Mesendoderm (in vitro differentiated cells): ENCODE results near the gene RERE.

ENCODE experiments used
- DNase-seq: peaks from one replicate; pipeline ENCODE4 v3.0.0; 2013
- H2AK5ac ChIP-seq: 2 replicates; pipeline ENCODE4 v1.6.1; 2013; ENCODE audit warnings: low read length, inconsistent platforms
- H2BK120ac ChIP-seq: 2 replicates; pipeline ENCODE4 v1.6.1; 2013; ENCODE audit warnings: low read depth, mild to moderate bottlenecking, low read length, moderate library complexity, mixed read lengths
- H2BK15ac ChIP-seq: replicated peaks from 2 replicates; pipeline ENCODE4 v1.6.1; 2013; ENCODE audit warnings: low read depth, mild to moderate bottlenecking, moderate library complexity
- H2BK5ac ChIP-seq: 2 replicates; pipeline ENCODE4 v1.6.1; 2013; ENCODE audit warnings: low read length, inconsistent platforms
- H3K18ac ChIP-seq: 2 replicates; pipeline ENCODE4 v1.6.1; 2013; ENCODE audit warnings: mild to moderate bottlenecking, low read length, mixed read lengths
- H3K23ac ChIP-seq: one replicate; pipeline ENCODE4 v1.6.1; 2013; ENCODE audit warnings: low read length
- H3K27ac ChIP-seq: 2 replicates; pipeline ENCODE4 v1.5.1; 2013; ENCODE audit warnings: low read depth, mild to moderate bottlenecking, inconsistent platforms, low read length, moderate library complexity
- H3K27me3 ChIP-seq: 2 replicates; pipeline ENCODE4 v1.6.1; 2013; ENCODE audit warnings: low read length, control low read depth, mild to moderate bottlenecking, inconsistent platforms; ENCODE audit not compliant: insufficient read depth, poor library complexity
- H3K36me3 ChIP-seq: 2 replicates; pipeline ENCODE4 v1.6.1; 2013; ENCODE audit warnings: low read length, inconsistent platforms; ENCODE audit not compliant: control insufficient read depth, insufficient read depth
- H3K4ac ChIP-seq: one replicate; pipeline ENCODE4 v1.6.1; 2013; ENCODE audit warnings: low read depth, mild to moderate bottlenecking, low read length, moderate library complexity
- H3K4me1 ChIP-seq: 2 replicates; pipeline ENCODE4 v1.6.1; 2013; ENCODE audit warnings: low read depth, low read length, inconsistent platforms; ENCODE audit not compliant: control insufficient read depth
- H3K4me2 ChIP-seq: 2 replicates; pipeline ENCODE4 v1.6.1; 2013; ENCODE audit warnings: low read length
- H3K4me3 ChIP-seq: 2 replicates; pipeline ENCODE4 v1.5.1; 2013; ENCODE audit warnings: mild to moderate bottlenecking, low read length
- H3K56ac ChIP-seq: one replicate; pipeline ENCODE4 v1.6.1; 2013; ENCODE audit warnings: low read length
- H3K79me1 ChIP-seq: 2 replicates; pipeline ENCODE4 v1.6.1; 2013; ENCODE audit warnings: low read length, inconsistent platforms
- H3K79me2 ChIP-seq: 2 replicates; pipeline ENCODE4 v1.6.1; 2013; ENCODE audit warnings: mild to moderate bottlenecking, low read length; ENCODE audit not compliant: control insufficient read depth, insufficient read depth
- H3K9ac ChIP-seq: 2 replicates; pipeline ENCODE4 v1.6.1; 2013; ENCODE audit warnings: low read length, inconsistent platforms
- H4K5ac ChIP-seq: one replicate; pipeline ENCODE4 v1.6.1; 2013; ENCODE audit warnings: low read length
- H4K8ac ChIP-seq: one replicate; pipeline ENCODE4 v1.6.1; 2013; ENCODE audit warnings: low read depth, mild to moderate bottlenecking, control low read depth, low read length, moderate library complexity
- WGBS: extraction: QIAGEN DNeasy Blood & Tissue Kit; methylation state at CpG from one replicate; pipeline ENCODE4 v1.1.7; 2013; ENCODE audit warnings: low lambda C conversion rate, missing lambda C conversion rate; ENCODE audit not compliant: insufficient coverage; ENCODE audit errors: extremely low coverage; 5-methylcytosine and 5-hydroxymethylcytosine counted together

Gene RERE

DNA sequence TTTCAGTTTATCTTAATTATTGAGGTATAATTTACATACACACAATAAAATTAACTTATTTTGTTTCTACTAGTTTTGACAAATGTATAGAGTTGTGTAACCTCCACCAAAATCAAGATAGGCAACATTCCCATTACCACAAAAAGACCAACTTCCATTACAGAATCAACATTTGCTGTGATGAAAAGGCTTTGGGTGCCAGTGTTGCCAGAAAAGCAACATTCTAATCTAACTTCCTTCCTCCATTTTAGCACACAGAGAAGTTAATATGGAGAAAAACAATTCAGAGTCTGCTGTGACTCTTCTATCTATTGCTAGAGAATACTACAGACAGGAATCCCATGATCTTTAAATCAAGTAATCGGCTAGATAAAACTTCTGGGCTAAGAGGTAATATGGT lies 245.3 kb downstream of the RERE start:
- H3K4me2 ChIP-seq = no peak overlapping the region
- H3K23ac ChIP-seq = no peak overlapping the region
- no peak for DNase-seq
- no peak overlapping the region for H3K4me3 ChIP-seq
- H3K27ac ChIP-seq = no peak overlapping the region
- H4K8ac ChIP-seq = no peak overlapping the region
- H3K18ac ChIP-seq = no peak overlapping the region
- H3K36me3 ChIP-seq = no peaks in the 10 kb centered on the region
- no peak overlapping the region for H2BK15ac ChIP-seq
- H3K9ac ChIP-seq = no peak overlapping the region
- H4K5ac ChIP-seq = no peak overlapping the region
- no peak overlapping the region for H3K4ac ChIP-seq
- no peak overlapping the region for H2AK5ac ChIP-seq
- H2BK120ac ChIP-seq = no peak overlapping the region
- peaks cover 3% of the 10 kb centered on the region for H3K79me2 ChIP-seq
- no CpG with 5 or more reads among the region's 1 CpG for WGBS
- H3K79me1 ChIP-seq = peaks cover 1% of the 10 kb centered on the region
- no peak overlapping the region for H2BK5ac ChIP-seq
- peaks cover 3% of the 10 kb centered on the region for H3K4me1 ChIP-seq
- no peak overlapping the region for H3K56ac ChIP-seq
- H3K27me3 ChIP-seq = no peaks in the 10 kb centered on the region

- no peaks in the 10 kb centered on the region for H3K27me3 ChIP-seq
- H3K9ac ChIP-seq = no peak overlapping the region
- H4K8ac ChIP-seq = no peak overlapping the region
- H2AK5ac ChIP-seq = no peak overlapping the region
- H4K5ac ChIP-seq = no peak overlapping the region
- H3K4me3 ChIP-seq = no peak overlapping the region
- H3K18ac ChIP-seq = no peak overlapping the region
- H3K4ac ChIP-seq = no peak overlapping the region
- H2BK15ac ChIP-seq = no peak overlapping the region
- WGBS = 100% methylated on average over 3 of the region's 5 CpGs
- H2BK5ac ChIP-seq = no peak overlapping the region
- no peak overlapping the region for H3K56ac ChIP-seq
- no peak overlapping the region for H3K27ac ChIP-seq
- peak; percentile 79 for DNase-seq
- H3K36me3 ChIP-seq = no peaks in the 10 kb centered on the region
- H2BK120ac ChIP-seq = no peak overlapping the region
- peaks cover 3% of the 10 kb centered on the region for H3K79me2 ChIP-seq
- peaks cover 1% of the 10 kb centered on the region for H3K79me1 ChIP-seq
- peaks cover 3% of the 10 kb centered on the region for H3K4me1 ChIP-seq
- no peak overlapping the region for H3K23ac ChIP-seq
- H3K4me2 ChIP-seq = no peak overlapping the region
Observed at GRCh38 chr1:8571200-8571984, 246.0 kb downstream of the RERE start.

GRCh38 chr1:8570465-8570864 lies 247.0 kb downstream of the RERE start:
- H4K5ac ChIP-seq = no peak overlapping the region
- peaks cover 7% of the 10 kb centered on the region for H3K79me2 ChIP-seq
- no peak overlapping the region for H2BK120ac ChIP-seq
- H3K9ac ChIP-seq = no peak overlapping the region
- H3K4ac ChIP-seq = no peak overlapping the region
- no peak overlapping the region for H3K27ac ChIP-seq
- H3K27me3 ChIP-seq = no peaks in the 10 kb centered on the region
- H2AK5ac ChIP-seq = no peak overlapping the region
- H4K8ac ChIP-seq = no peak overlapping the region
- no peak overlapping the region for H2BK15ac ChIP-seq
- no peak overlapping the region for H2BK5ac ChIP-seq
- no peak overlapping the region for H3K23ac ChIP-seq
- no peaks in the 10 kb centered on the region for H3K36me3 ChIP-seq
- H3K79me1 ChIP-seq = peaks cover 4% of the 10 kb centered on the region
- no peak overlapping the region for H3K4me2 ChIP-seq
- H3K4me1 ChIP-seq = peaks cover 3% of the 10 kb centered on the region
- no CpG with 5 or more reads among the region's 3 CpGs for WGBS
- H3K56ac ChIP-seq = no peak overlapping the region
- no peak for DNase-seq
- no peak overlapping the region for H3K18ac ChIP-seq
- no peak overlapping the region for H3K4me3 ChIP-seq

DNA sequence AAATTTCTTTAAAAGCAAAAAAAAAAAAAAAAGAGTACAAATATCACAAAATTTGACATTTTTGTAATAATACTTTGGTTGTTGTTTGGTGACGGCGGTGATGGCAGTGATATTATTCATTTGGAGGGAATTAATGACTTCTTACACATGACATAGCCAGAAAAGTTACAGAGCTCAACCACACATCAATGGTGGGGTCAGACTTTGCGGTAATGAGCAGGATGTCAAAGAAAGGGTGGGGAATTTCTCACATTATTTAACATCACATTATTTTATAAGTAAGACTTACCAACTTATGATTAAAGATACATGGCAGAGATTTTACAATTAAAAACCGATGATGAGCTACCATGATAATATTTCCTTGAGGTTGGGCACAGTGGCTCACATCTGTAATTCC lies 248.2 kb downstream of the RERE start:
- Histone ChIP-seq H3K79me1 (peaks cover 3% of the 10 kb centered on the region), H2AK5ac (no peak overlapping the region), H3K23ac (no peak overlapping the region), H4K5ac (no peak overlapping the region), H3K4ac (peak overlapping the region; percentile 12), H3K4me1 (peaks cover 3% of the 10 kb centered on the region), H3K79me2 (peaks cover 5% of the 10 kb centered on the region), H3K27ac (no peak overlapping the region), H3K18ac (peak overlapping the region; percentile 87), H3K27me3 (no peaks in the 10 kb centered on the region), H2BK5ac (no peak overlapping the region), H3K4me3 (no peak overlapping the region), H3K56ac (no peak overlapping the region), H3K4me2 (no peak overlapping the region), H3K9ac (no peak overlapping the region), H4K8ac (no peak overlapping the region), H2BK15ac (no peak overlapping the region), H2BK120ac (no peak overlapping the region), H3K36me3 (no peaks in the 10 kb centered on the region)
- WGBS = no CpG with 5 or more reads among the region's 4 CpGs
- no peak for DNase-seq

GRCh38 chr1:8568837-8569236 lies 248.6 kb downstream of the RERE start:
- H3K79me1 ChIP-seq = peaks cover 3% of the 10 kb centered on the region
- H3K4me1 ChIP-seq = peaks cover 3% of the 10 kb centered on the region
- no peak overlapping the region for H2BK120ac ChIP-seq
- H3K27ac ChIP-seq = peak overlapping the region; percentile 45
- H2BK5ac ChIP-seq = no peak overlapping the region
- peaks cover 5% of the 10 kb centered on the region for H3K79me2 ChIP-seq
- H3K18ac ChIP-seq = peak overlapping the region; percentile 75
- peak overlapping the region; percentile 39 for H4K8ac ChIP-seq
- no peak overlapping the region for H3K56ac ChIP-seq
- H3K36me3 ChIP-seq = no peaks in the 10 kb centered on the region
- DNase-seq = no peak
- H3K23ac ChIP-seq = no peak overlapping the region
- WGBS = no CpG with 5 or more reads among the region's 3 CpGs
- H3K4me2 ChIP-seq = no peak overlapping the region
- no peak overlapping the region for H2AK5ac ChIP-seq
- H3K4me3 ChIP-seq = no peak overlapping the region
- no peak overlapping the region for H3K4ac ChIP-seq
- no peaks in the 10 kb centered on the region for H3K27me3 ChIP-seq
- no peak overlapping the region for H4K5ac ChIP-seq
- H3K9ac ChIP-seq = no peak overlapping the region
- no peak overlapping the region for H2BK15ac ChIP-seq

DNA sequence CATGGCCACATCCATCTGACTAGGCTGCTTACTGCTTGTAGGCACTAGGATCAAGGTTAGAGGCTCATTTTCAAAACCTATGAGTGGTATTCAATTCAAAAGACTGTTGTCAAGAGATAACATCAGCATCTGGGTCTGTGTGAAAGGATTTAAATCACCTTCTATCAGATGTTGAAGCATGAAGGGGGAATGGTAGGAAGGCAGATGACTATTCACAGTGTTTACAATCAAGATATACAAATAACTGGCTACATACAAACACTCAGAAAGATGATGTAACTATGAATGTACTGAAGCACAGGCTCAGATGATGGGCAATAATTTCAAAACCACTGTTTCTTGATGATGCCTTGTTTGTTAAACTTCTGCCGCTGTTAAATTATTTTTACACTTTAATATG lies 250.3 kb downstream of the RERE start:
- H3K4ac ChIP-seq = no peak overlapping the region
- no peak overlapping the region for H3K4me3 ChIP-seq
- H4K5ac ChIP-seq = no peak overlapping the region
- no CpG with 5 or more reads among the region's 1 CpG for WGBS
- peak overlapping the region; percentile 70 for H3K27ac ChIP-seq
- no peak overlapping the region for H4K8ac ChIP-seq
- no peaks in the 10 kb centered on the region for H3K27me3 ChIP-seq
- no peak overlapping the region for H2AK5ac ChIP-seq
- peaks cover 3% of the 10 kb centered on the region for H3K79me1 ChIP-seq
- H3K18ac ChIP-seq = peak overlapping the region; percentile 84
- no peak overlapping the region for H2BK5ac ChIP-seq
- peak; percentile 89 for DNase-seq
- no peak overlapping the region for H3K9ac ChIP-seq
- no peak overlapping the region for H3K4me2 ChIP-seq
- no peak overlapping the region for H2BK15ac ChIP-seq
- H3K23ac ChIP-seq = no peak overlapping the region
- H2BK120ac ChIP-seq = peak overlapping the region; percentile 67
- no peaks in the 10 kb centered on the region for H3K36me3 ChIP-seq
- H3K79me2 ChIP-seq = peaks cover 3% of the 10 kb centered on the region
- no peak overlapping the region for H3K56ac ChIP-seq
- H3K4me1 ChIP-seq = peaks cover 9% of the 10 kb centered on the region
